ENCODE measurements around the gene PSMC1. TPM values are rescaled to one million over a fixed set of nuclear protein-coding genes. Genes with fewer than 3 reads are reported as not detected.

PSMC1 gene
- total RNA-seq, 1 donor from 2014 or later = 67.8 TPM

- no peak for DNase-seq (ENCODE audit: low spot score)
Measured at GRCh38 chr14:90302529-90303303, 46.4 kb downstream of the PSMC1 start.

GRCh38 chr14:90303473-90303872, 47.1 kb downstream of the PSMC1 start:
- no peak for DNase-seq (ENCODE audit: low spot score)

DNA sequence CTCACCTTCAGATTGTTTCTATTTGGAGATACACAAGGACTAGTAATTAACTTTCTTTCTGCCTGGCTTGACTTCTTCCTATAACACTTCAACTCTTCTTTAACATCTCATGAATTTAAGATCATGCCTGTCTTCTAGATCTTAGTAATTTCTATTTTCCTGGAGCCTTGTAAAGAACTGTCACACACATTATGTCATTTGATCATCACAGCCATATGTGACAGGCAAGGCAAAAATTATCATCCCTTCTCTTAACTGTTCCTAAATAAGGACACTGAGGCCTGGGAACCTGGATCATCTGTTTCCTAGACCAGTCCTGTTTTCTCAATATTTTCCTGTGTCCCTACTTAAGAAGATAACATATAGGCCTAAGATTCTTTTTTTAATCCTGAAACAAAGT, 48.1 kb downstream of the PSMC1 start:
- no peak for DNase-seq (ENCODE audit: low spot score)

DNA sequence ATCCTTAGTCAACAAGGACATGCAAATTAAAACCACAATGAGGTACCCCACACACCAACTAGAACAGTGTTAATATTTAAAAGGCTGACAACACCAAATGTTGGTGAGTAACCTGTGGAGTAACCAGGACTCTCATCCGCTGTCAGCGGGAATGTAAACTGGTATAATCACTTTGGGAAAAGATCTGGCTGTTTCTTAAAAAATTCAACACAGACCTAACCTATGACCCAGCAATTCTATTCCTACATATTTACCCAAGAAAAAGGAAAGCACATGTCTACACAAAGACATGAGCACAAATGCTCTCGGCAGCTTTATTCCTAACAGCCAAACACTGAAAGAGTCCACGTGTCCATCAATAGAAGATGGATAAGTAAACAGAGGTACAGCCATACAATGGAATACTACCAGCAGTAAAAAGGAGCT, 48.8 kb downstream of the PSMC1 start:
- DNase-seq (ENCODE audit: low spot score) = no peak

DNA sequence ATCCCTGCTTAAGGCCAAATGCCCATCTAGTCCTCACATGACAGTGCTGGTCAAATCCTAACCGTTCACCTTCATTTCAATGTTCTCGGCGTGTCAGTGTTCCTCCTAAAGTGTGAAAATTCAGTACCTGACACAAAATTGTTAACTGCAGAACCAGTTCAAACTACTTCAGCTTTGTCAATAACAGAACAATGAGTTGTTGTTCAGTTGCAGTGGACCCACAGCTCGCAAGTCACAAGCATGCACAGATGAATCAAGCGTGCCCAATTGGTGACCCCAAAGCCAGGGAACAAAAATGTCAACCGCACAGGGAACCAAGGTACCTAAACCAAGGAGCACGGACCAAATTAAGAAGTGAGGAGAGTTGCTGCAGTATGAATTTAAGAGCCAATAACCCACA, 52.2 kb downstream of the PSMC1 start:
- DNase-seq (ENCODE audit: low spot score) = no peak

- no peak for DNase-seq (ENCODE audit: low spot score)
Measured at GRCh38 chr14:90317286-90317685, 60.9 kb downstream of the PSMC1 start.

DNA sequence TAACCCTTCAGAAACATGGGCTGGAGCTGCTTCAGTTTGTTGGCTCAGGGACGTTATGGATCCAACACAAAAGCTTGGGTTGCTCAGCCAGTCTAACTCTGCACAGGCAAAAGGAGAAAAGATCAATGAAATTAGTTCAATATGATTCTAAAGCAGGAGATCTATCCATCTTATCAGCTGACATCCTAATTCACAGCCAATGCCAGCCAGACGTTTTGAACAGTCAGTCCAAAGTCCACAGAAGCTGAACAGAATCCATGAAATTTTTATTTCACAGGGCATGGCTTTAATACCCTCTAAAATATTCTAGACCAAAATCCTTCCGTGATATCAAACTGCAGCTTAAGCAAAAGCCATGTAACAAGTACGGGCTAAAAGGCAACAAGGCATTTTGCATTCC, 61.7 kb downstream of the PSMC1 start:
- DNase-seq (ENCODE audit: low spot score) = peak; percentile 34

DNA sequence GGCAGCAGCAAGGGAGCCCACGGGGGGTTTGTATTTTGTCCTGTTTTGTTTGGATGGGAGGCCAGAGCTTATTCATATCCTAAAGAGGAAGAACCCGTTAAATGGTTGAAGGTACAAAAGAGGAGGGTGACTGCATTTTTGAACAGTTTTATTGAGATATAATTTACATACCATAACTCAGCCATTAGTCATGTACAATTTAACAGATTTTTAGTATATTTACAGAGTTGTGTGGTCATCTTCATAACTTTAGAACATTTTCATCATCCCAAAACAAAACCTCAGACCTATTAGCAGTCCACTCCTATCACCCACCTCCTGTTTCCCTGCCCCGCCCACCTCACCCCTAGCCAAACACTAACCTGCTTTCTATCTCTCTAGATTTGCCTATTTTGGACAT, 62.8 kb downstream of the PSMC1 start:
- no peak for DNase-seq (ENCODE audit: low spot score)

GRCh38 chr14:90319634-90320541, 63.5 kb downstream of the PSMC1 start:
- no peak for DNase-seq (ENCODE audit: low spot score)

GRCh38 chr14:90321891-90322290, 65.5 kb downstream of the PSMC1 start:
- no peak for DNase-seq (ENCODE audit: low spot score)

Other genes starting within 250 kb of the PSMC1 start
- 1.4 TPM for gene KCNK13, start 194.6 kb upstream of the PSMC1 start, total RNA-seq
- 32.5 TPM for gene NRDE2, start 75.4 kb downstream of the PSMC1 start, total RNA-seq
- 713 TPM for gene CALM1, start 140.5 kb downstream of the PSMC1 start, total RNA-seq